Measurements from ENCODE around the gene DQX1.

DQX1 gene

GRCh38 chr2:74553892-74554819 lies 28.1 kb upstream of the DQX1 start, which contains the start of the genes DOK1 and LOXL3:
TSS of gene DOK1 (plus strand) at chr2:74554720. CDS start at chr2:74554755, 35 bp downstream.
TSS of gene LOXL3 (minus strand) at chr2:74553942. CDS start at chr2:74552634, 1,308 bp downstream.
- DNase-seq, result peak; percentile 65

- no peak for DNase-seq
Observed at GRCh38 chr2:74552914-74553811, 27.1 kb upstream of the DQX1 start.

GRCh38 chr2:74551942-74552913 lies 26.2 kb upstream of the DQX1 start:
- no peak for DNase-seq

GRCh38 chr2:74551530-74551929 lies 25.5 kb upstream of the DQX1 start:
- no peak for DNase-seq

- no peak for DNase-seq
Observed at GRCh38 chr2:74550231-74550630, 24.2 kb upstream of the DQX1 start.

- DNase-seq, result no peak
Observed at GRCh38 chr2:74548900-74549826, 23.1 kb upstream of the DQX1 start.

- no peak for DNase-seq
Observed at GRCh38 chr2:74548285-74548899, 22.4 kb upstream of the DQX1 start.

GRCh38 chr2:74546004-74546403 lies 20.0 kb upstream of the DQX1 start:
- no peak for DNase-seq

GRCh38 chr2:74544634-74545033 lies 18.6 kb upstream of the DQX1 start:
- DNase-seq, result no peak

GRCh38 chr2:74542978-74543377 lies 16.9 kb upstream of the DQX1 start:
- DNase-seq, result no peak

- no peak for DNase-seq
Observed at GRCh38 chr2:74540291-74540690, 14.3 kb upstream of the DQX1 start.

GRCh38 chr2:74538881-74539339 lies 12.9 kb upstream of the DQX1 start:
- no peak for DNase-seq

GRCh38 chr2:74537140-74537539 lies 11.1 kb upstream of the DQX1 start:
- DNase-seq, result no peak

GRCh38 chr2:74536166-74536950 lies 10.3 kb upstream of the DQX1 start:
- no peak for DNase-seq

GRCh38 chr2:74535440-74535965 lies 9.5 kb upstream of the DQX1 start:
- no peak for DNase-seq

- DNase-seq, result no peak
Observed at GRCh38 chr2:74534411-74534810, 8.4 kb upstream of the DQX1 start.

GRCh38 chr2:74533464-74533863 lies 7.4 kb upstream of the DQX1 start:
- no peak for DNase-seq

- DNase-seq, result no peak
Observed at GRCh38 chr2:74532222-74532621, 6.2 kb upstream of the DQX1 start.

GRCh38 chr2:74531666-74532065 lies 5.6 kb upstream of the DQX1 start:
- DNase-seq, result no peak
